ENCODE data around the gene GP9. TPM values are rescaled to one million over a fixed set of nuclear protein-coding genes. Genes with fewer than 3 reads are reported as not detected.

The GP9 gene
- polyA plus RNA-seq, 1 of the 3 experiments (the other 2 are of a cell fraction), result not detected

- peak; percentile 62 for DNase-seq
- no peaks in the 10 kb centered on the region for H3K9me2 ChIP-seq
- no peaks in the 10 kb centered on the region for H3K79me2 ChIP-seq (ENCODE audit: insufficient read depth)
- no peak for TF ChIP-seq USF1 (IDR thresholded peaks at IDR 0.05; ENCODE audit: borderline replicate concordance, low read depth)
- TF ChIP-seq JUND (IDR thresholded peaks at IDR 0.05), result no peak
- no peak for TF ChIP-seq RXRA (IDR thresholded peaks at IDR 0.05; ENCODE audit: borderline replicate concordance, low read depth)
- no peak for TF ChIP-seq TEAD4 (IDR thresholded peaks at IDR 0.05; ENCODE audit: borderline replicate concordance, insufficient read depth)
- TF ChIP-seq FOSL2 (IDR thresholded peaks at IDR 0.05; ENCODE audit: borderline replicate concordance, low read depth), result no peak
- TF ChIP-seq NRF1 (IDR thresholded peaks at IDR 0.05; ENCODE audit: low read depth, low read length), result no peak
- H3K27ac ChIP-seq (ENCODE audit: low read depth in 2 of 2, low read length in 1 of 2), result no peak overlapping the region; a peak in 1 of 4 replicates
- H2AFZ ChIP-seq (ENCODE audit: low read depth), result no peak overlapping the region
- whole genome bisulfite sequencing (ENCODE audit: low lambda C conversion rate), result 62% methylated on average over 7 of the region's 8 CpGs
- H3K9ac ChIP-seq, result no peak overlapping the region
- H3K4me3 ChIP-seq (ENCODE audit: low read depth in 2 of 2, low read length in 1 of 2), result no peak overlapping the region
- CTCF ChIA-PET, result interaction anchor here (0.6 to 4.4 kb wide), 8 partner anchors 9 to 136 kb away, joined by 3 to 37 read pairs (median 10); no protein-coding TSS in a partner anchor
- POLR2A ChIA-PET, result interaction anchor here (1.2 kb wide), 1 partner anchor 96 kb away, joined by 3 read pairs; no protein-coding TSS in a partner anchor
- peaks cover 0 to 11% of the 10 kb centered on the region in 2 experiments; a peak in 1 of 4 replicates for H3K4me1 ChIP-seq (ENCODE audit: control insufficient read depth in 1 of 2, insufficient read depth in 2 of 2, low read depth in 1 of 2, low read length in 1 of 2)
- H3K9me3 ChIP-seq, result no peaks in the 10 kb centered on the region
- no peak overlapping the region for H3K4me2 ChIP-seq
- no peaks in the 10 kb centered on the region for H4K20me1 ChIP-seq (ENCODE audit: insufficient read depth)
- H3K36me3 ChIP-seq (replicated peaks in 1 of 2; ENCODE audit: control insufficient read depth in 1 of 2, insufficient read depth in 2 of 2, low read length in 1 of 2), result no peaks in the 10 kb centered on the region
- H3F3A ChIP-seq (replicated peaks; ENCODE audit: insufficient read depth), result peaks cover 4% of the 10 kb centered on the region
- no peaks in the 10 kb centered on the region; the same call in 1 of the 2 replicates for H3K27me3 ChIP-seq (ENCODE audit: insufficient read depth)
These were observed 34.7 kb upstream of the GP9 start for GRCh38 chr3:129025691-129026435.

GRCh38 chr3:129026728-129027543 is 33.6 kb upstream of the GP9 start:
- Histone ChIP-seq H3K4me3 (ENCODE audit: low read depth in 2 of 2, low read length in 1 of 2) (peak overlapping the region; percentile 37 to 59), H4K20me1 (ENCODE audit: insufficient read depth) (no peaks in the 10 kb centered on the region), H3K9me3 (no peaks in the 10 kb centered on the region), H3K4me1 (ENCODE audit: control insufficient read depth in 1 of 2, insufficient read depth in 2 of 2, low read depth in 1 of 2, low read length in 1 of 2) (peaks cover 0 to 10% of the 10 kb centered on the region in 2 experiments; a peak in 1 of 4 replicates), H3K27me3 (ENCODE audit: insufficient read depth) (no peaks in the 10 kb centered on the region; the same call in 1 of the 2 replicates), H3K27ac (ENCODE audit: low read depth in 2 of 2, low read length in 1 of 2) (no peak overlapping the region), H3F3A (replicated peaks; ENCODE audit: insufficient read depth) (peaks cover 4% of the 10 kb centered on the region), H3K79me2 (ENCODE audit: insufficient read depth) (no peaks in the 10 kb centered on the region), H3K36me3 (replicated peaks in 1 of 2; ENCODE audit: control insufficient read depth in 1 of 2, insufficient read depth in 2 of 2, low read length in 1 of 2) (no peaks in the 10 kb centered on the region), H3K9ac (no peak overlapping the region), H3K4me2 (peak overlapping the region; percentile 85), H3K9me2 (no peaks in the 10 kb centered on the region), H2AFZ (ENCODE audit: low read depth) (peak overlapping the region; percentile 92; the same call in 1 of the 2 replicates)
- DNase-seq, result peak; percentile 96
- POLR2A ChIA-PET, result interaction anchor here (1.0 to 1.2 kb wide), 2 partner anchors 33 to 95 kb away, joined by 3 to 4 read pairs; partner anchors contain the start of gene CFAP92
- TF ChIP-seq GABPA (IDR thresholded peaks at IDR 0.05; ENCODE audit: low read depth), result peak; percentile 45; the same call in 1 of the 2 replicates
- TF ChIP-seq YY1 (IDR thresholded peaks at IDR 0.05; ENCODE audit: low read depth), result no peak
- TF ChIP-seq IRF3 (IDR thresholded peaks at IDR 0.05; ENCODE audit: low read depth, low read length), result no peak
- TF ChIP-seq ELF1 (IDR thresholded peaks at IDR 0.05), result peak; percentile 40; the same call in 1 of the 2 replicates
- peak; percentile 84 for TF ChIP-seq RFX5 (IDR thresholded peaks at IDR 0.05; ENCODE audit: low read length)
- TF ChIP-seq CTCF (IDR thresholded peaks at IDR 0.05), result peak; percentile 68
- TF ChIP-seq MAX (IDR thresholded peaks at IDR 0.05; ENCODE audit: low read depth), result peak; percentile 99
- no peak for TF ChIP-seq EZH2phosphoT487 (IDR thresholded peaks at IDR 0.05; ENCODE audit: borderline replicate concordance, low read depth)
- peak; percentile 33; the same call in 1 of the 2 replicates for TF ChIP-seq TAF1 (IDR thresholded peaks at IDR 0.05; ENCODE audit: borderline replicate concordance, low read depth, low read length)
- TF ChIP-seq MEF2A (IDR thresholded peaks at IDR 0.05; ENCODE audit: borderline replicate concordance, low read depth), result no peak
- CTCF ChIA-PET, result interaction anchor here (0.6 to 4.4 kb wide), 13 partner anchors 9 to 181 kb away, joined by 3 to 37 read pairs (median 7); no protein-coding TSS in a partner anchor
- 24% methylated on average over 11 of the region's 54 CpGs for WGBS (ENCODE audit: low lambda C conversion rate)
